Measurements from ENCODE around the gene LY9. TPM values are rescaled to one million over a fixed set of nuclear protein-coding genes. Genes with fewer than 3 reads are reported as not detected.

LY9 gene
- total RNA-seq, 1 donor from 2014 or later, result 0.11 TPM

- H3K4me3 ChIP-seq, result no peak within 1 kb of the TSS
- H3K9me3 ChIP-seq, result no peaks in the 10 kb centered on the region
- no peaks in the 10 kb centered on the region for H3K36me3 ChIP-seq
- H3K4me1 ChIP-seq, result no peaks in the 10 kb centered on the region
- no peak within 1 kb of the TSS for H3K27ac ChIP-seq
- peak; percentile 24 to 66 for DNase-seq (ENCODE audit: low spot score in 2 of 2)
- no peak for TF ChIP-seq CTCF (IDR thresholded peaks at IDR 0.05)
- intact Hi-C loops (cut with DNase I), result no loop called here
- no peaks in the 10 kb centered on the region for H3K27me3 ChIP-seq
Measured at GRCh38 chr1:160862203-160863060, 66.5 kb downstream of the LY9 start, which contains the start of gene CD244. TSS of gene CD244 (minus strand) at chr1:160862887. CDS start at chr1:160862677, 210 bp downstream.

- H3K27ac ChIP-seq, result no peak overlapping the region
- no peak for TF ChIP-seq CTCF (IDR thresholded peaks at IDR 0.05)
- intact Hi-C loops (cut with DNase I), result no loop called here
Measured at GRCh38 chr1:160863061-160863773, 67.2 kb downstream of the LY9 start.

GRCh38 chr1:160863774-160864131, 67.8 kb downstream of the LY9 start:
- Histone ChIP-seq H3K27ac (no peak overlapping the region), H3K4me1 (no peaks in the 10 kb centered on the region), H3K9me3 (no peaks in the 10 kb centered on the region), H3K4me3 (no peak overlapping the region), H3K36me3 (no peaks in the 10 kb centered on the region), H3K27me3 (no peaks in the 10 kb centered on the region)
- DNase-seq (ENCODE audit: low spot score in 2 of 2), result no peak
- no peak for TF ChIP-seq CTCF (IDR thresholded peaks at IDR 0.05)
- intact Hi-C loops (cut with DNase I), result no loop called here

More at GRCh38 chr1:160863061-160863773, 67.2 kb downstream of the LY9 start:
- no peaks in the 10 kb centered on the region for H3K36me3 ChIP-seq
- no peak for DNase-seq (ENCODE audit: low spot score in 2 of 2)
- no peaks in the 10 kb centered on the region for H3K9me3 ChIP-seq
- H3K4me3 ChIP-seq, result no peak overlapping the region
- no peaks in the 10 kb centered on the region for H3K4me1 ChIP-seq
- H3K27me3 ChIP-seq, result no peaks in the 10 kb centered on the region

- TF ChIP-seq CTCF (IDR thresholded peaks at IDR 0.05), result no peak
- Histone ChIP-seq H3K4me3 (no peak overlapping the region), H3K27me3 (no peaks in the 10 kb centered on the region), H3K4me1 (no peaks in the 10 kb centered on the region), H3K36me3 (no peaks in the 10 kb centered on the region), H3K9me3 (no peaks in the 10 kb centered on the region), H3K27ac (no peak overlapping the region)
- intact Hi-C loops (cut with DNase I), result no loop called here
- no peak for DNase-seq (ENCODE audit: low spot score in 2 of 2)
Measured at GRCh38 chr1:160864173-160864572, 68.2 kb downstream of the LY9 start.

- Histone ChIP-seq H3K9me3 (no peaks in the 10 kb centered on the region), H3K4me3 (no peak overlapping the region), H3K27me3 (no peaks in the 10 kb centered on the region), H3K4me1 (no peaks in the 10 kb centered on the region), H3K27ac (no peak overlapping the region), H3K36me3 (no peaks in the 10 kb centered on the region)
- TF ChIP-seq CTCF (IDR thresholded peaks at IDR 0.05), result no peak
- DNase-seq (ENCODE audit: low spot score in 2 of 2), result no peak
- intact Hi-C loops (cut with DNase I), result no loop called here
Measured at GRCh38 chr1:160865337-160865736, 69.4 kb downstream of the LY9 start.
